Left ventricle myocardium inferior (tissue), 1 donor: ENCODE results near the gene JARID2. TPM values are rescaled to one million over a fixed set of nuclear protein-coding genes. Genes with fewer than 3 reads are reported as not detected.

Experiments
- DNase-seq: peaks from one replicate; pipeline ENCODE4 v3.0.0-alpha.2; 2020
- H3K27ac ChIP-seq: fragments of 200-600 bp; replicated peaks from 2 replicates; pipeline ENCODE4 v1.8.0; 2021
- H3K27me3 ChIP-seq: fragments of 200-600 bp; 2 replicates; pipeline ENCODE4 v1.8.0; 2021; ENCODE audit warnings: low read depth
- H3K36me3 ChIP-seq: fragments of 200-600 bp; 2 replicates; pipeline ENCODE4 v1.8.0; 2021
- H3K4me1 ChIP-seq: fragments of 200-600 bp; 2 replicates; pipeline ENCODE4 v1.8.0; 2021
- H3K4me3 ChIP-seq: fragments of 200-600 bp; 2 replicates; pipeline ENCODE4 v1.8.0; 2021; ENCODE audit warnings: mild to moderate bottlenecking, moderate library complexity
- H3K9me3 ChIP-seq: fragments of 200-600 bp; replicated peaks from 2 replicates; pipeline ENCODE4 v1.8.0; 2021
- CTCF ChIP-seq: fragments of 200-600 bp; IDR thresholded peaks from 2 replicates; pipeline ENCODE4 v1.8.0; 2021; ENCODE audit warnings: antibody characterized with exemption, mild to moderate bottlenecking, borderline replicate concordance
- intact Hi-C: fragments of 100-400 bp; cut with micrococcal nuclease; formaldehyde crosslinking; loops from one replicate; pipeline ENCODE4 v1.11.0; 2022
- total RNA-seq: library from RNA; stranded (reverse); fragmentation: NEBNext Ultra II Directional; extraction: Animal tissue kit (Norgen Biotek cat#: 25700); gene quantifications from one replicate; pipeline ENCODE4 v1.2.1, GENCODE V29; 2021
- donor health status: DM: no; HTN: yes; CAD: no; lungs with severe emphysema.

Gene JARID2
- total RNA-seq, 1 donor from 2014 or later = 6.5 TPM

- DNase-seq = no peak
- Histone ChIP-seq H3K9me3 (no peaks in the 10 kb centered on the region), H3K27ac (peak overlapping the region; percentile 49), H3K4me1 (peaks cover 92% of the 10 kb centered on the region), H3K4me3 (no peak overlapping the region), H3K36me3 (no peaks in the 10 kb centered on the region), H3K27me3 (no peaks in the 10 kb centered on the region)
- no peak for TF ChIP-seq CTCF
- intact Hi-C loops = no loop called here
Observed at GRCh38 chr6:15252195-15252594, 6.3 kb downstream of the JARID2 start.

GRCh38 chr6:15253203-15254022 is 7.5 kb downstream of the JARID2 start:
- Histone ChIP-seq H3K27ac (peak overlapping the region; percentile 49), H3K36me3 (no peaks in the 10 kb centered on the region), H3K4me1 (peaks cover 96% of the 10 kb centered on the region), H3K4me3 (no peak overlapping the region), H3K9me3 (no peaks in the 10 kb centered on the region), H3K27me3 (no peaks in the 10 kb centered on the region)
- no peak for DNase-seq
- TF ChIP-seq CTCF = no peak
- intact Hi-C loops = no loop called here

- Histone ChIP-seq H3K4me1 (peaks cover 98% of the 10 kb centered on the region), H3K27ac (no peak overlapping the region), H3K9me3 (no peaks in the 10 kb centered on the region), H3K36me3 (no peaks in the 10 kb centered on the region), H3K27me3 (no peaks in the 10 kb centered on the region), H3K4me3 (no peak overlapping the region)
- TF ChIP-seq CTCF = no peak
- intact Hi-C loops = no loop called here
- no peak for DNase-seq
Observed at GRCh38 chr6:15254070-15254975, 8.5 kb downstream of the JARID2 start.

GRCh38 chr6:15255481-15255880 is 9.6 kb downstream of the JARID2 start:
- Histone ChIP-seq H3K4me3 (no peak overlapping the region), H3K36me3 (no peaks in the 10 kb centered on the region), H3K27me3 (no peaks in the 10 kb centered on the region), H3K4me1 (peaks cover 99% of the 10 kb centered on the region), H3K27ac (peak overlapping the region; percentile 71), H3K9me3 (no peaks in the 10 kb centered on the region)
- no peak for DNase-seq
- no peak for TF ChIP-seq CTCF
- intact Hi-C loops = no loop called here

GRCh38 chr6:15255909-15256395 is 10.1 kb downstream of the JARID2 start:
- H3K27ac ChIP-seq = peak overlapping the region; percentile 71
- no peaks in the 10 kb centered on the region for H3K27me3 ChIP-seq
- no peak for TF ChIP-seq CTCF
- DNase-seq = no peak
- intact Hi-C loops = no loop called here
- no peaks in the 10 kb centered on the region for H3K9me3 ChIP-seq
- H3K36me3 ChIP-seq = no peaks in the 10 kb centered on the region
- peak overlapping the region; percentile 22 for H3K4me3 ChIP-seq
- H3K4me1 ChIP-seq = peaks cover 99% of the 10 kb centered on the region
